NK-92 (cell line): ENCODE measurements around the gene PLIN4.
"Not testable (repeated sequence)": the region's sequence is repeated elsewhere in the genome, so short reads cannot be mapped to it uniquely, and the experiment has no call there.

Source experiments
- DNase-seq: peaks from one replicate; lab custom pipeline; 2025; ENCODE audit not compliant: unreplicated experiment; lab: John Stamatoyannopoulos, UW

Gene PLIN4

DNA sequence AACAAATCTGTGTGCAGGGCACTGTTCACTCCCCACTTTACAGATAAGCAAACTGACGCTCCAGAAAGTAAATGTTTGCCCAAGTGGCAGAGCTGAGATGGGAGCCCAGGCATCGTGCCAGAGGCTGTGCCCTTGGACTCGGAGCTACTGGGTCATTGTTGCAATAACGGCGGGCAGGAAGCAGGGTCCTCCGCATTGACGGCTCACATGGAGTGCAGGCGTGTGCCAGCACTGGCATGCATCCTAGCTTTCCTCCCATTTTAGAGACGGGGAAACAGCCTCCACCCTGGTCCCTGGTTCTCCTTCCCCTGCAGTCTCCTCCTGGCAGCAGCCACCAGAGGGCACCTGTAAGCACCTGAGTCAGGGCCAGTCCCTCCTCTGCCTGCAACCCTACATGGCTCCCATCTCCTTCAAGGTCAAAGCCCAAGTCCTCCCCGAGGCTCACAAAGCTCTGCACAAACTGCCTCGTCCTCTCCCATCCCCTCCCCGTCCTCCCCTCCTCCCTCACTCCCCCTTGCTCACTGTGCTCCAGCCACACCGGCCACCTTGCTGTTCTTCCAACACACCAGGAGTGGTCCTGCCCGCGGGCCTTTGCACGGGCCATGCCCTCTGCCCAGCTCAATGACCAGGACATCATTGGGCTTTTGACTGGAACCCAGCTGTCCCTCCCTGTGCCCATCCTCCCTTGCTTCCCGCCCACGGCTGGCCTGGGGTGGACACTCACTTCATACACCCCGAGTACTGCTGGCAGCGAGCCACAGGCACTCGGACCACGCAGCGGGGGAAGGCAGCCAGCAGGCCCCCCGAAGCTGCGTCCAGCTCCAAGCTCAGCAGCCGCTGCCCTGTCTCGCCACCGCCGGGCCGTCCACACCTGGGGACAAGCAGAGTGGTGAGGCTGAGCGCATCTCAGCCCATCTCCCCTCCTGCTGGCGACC lies 29.3 kb upstream of the PLIN4 start:
- DNase-seq, result no peak

DNA sequence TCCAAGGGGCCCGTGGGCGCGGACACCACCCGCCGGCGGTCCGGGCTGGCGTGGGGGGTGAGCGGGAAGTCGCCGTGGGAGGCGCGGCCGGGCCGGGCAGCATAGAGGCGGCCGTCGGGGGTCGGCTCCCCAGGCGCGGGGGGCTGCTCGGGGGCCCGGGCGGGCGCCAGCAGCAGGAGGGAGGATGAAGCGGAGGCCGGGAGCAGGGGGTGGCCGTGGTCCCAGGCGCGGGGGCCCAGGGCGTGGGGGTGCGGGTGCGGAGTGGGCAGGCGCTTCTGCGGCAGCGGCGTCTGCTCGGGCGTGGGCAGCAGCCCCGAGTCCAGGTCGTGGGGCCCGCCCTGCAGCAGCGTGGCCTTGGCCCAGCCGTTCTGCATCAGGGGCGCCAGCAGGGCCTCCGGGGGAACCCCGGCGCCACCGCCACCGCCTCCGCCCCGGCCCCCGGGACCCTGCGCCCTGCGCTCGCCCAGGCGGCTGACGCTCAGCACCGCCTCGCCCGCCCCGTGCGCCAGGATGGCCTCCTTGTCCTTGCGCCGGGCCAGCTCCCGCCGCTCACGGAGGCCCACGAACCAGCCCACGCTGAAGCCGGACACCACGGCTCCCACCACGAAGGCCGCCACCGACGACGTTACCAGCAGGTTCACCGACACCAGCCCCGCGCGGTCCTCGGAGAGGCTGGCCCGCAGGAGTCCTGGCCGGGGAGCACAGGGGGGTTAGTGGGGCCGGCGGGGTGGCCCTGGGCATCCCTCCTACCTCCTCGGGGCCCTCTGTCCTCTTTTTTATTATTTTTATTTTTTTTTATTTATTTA lies 25.8 kb upstream of the PLIN4 start:
- DNase-seq, result no peak

DNA sequence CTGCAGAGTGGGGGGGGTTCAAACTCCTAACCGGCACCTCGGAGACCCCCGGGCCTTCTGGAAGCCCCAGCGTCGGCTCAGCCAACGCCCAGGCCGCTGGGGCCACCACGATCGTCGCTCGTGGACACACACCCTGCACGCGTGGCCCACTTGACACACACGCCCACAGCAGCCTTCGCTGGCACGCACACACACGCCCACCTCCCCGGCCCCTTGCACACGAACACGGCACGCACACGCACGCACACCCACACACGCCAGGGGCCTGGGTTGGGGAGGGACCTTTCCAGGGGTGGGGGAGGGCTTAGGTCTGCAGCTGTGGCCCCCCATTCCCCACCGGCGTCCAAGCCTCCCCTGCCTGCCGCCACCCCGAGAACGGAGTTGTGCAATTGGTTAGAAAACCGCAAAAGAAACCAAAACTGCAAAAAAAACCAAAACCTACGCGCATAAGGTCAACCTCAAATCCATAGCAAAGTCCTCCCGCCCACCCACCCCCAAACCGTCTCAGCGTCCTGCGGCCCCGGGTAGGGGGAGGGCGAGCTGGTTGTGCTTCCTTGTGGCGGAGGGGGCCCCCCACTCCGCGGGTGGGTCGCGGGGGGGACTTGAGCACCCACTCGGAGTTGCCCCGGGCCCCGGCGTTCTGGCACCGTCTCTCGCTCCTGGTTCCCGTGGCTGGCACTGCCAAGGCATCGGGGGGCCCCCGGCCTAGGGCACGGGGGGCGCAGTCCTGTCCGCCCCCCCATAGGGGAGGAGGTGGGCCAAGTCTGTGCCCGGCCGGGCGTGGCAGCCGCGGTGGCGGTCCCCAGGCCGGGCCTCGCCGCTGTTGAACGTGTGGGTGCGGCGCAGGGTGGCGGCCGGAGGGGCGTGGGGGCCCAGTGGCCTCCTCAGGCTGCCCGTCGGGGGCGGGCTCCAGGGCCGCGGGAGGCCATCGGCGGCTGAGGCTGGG lies 24.9 kb upstream of the PLIN4 start:
- DNase-seq, result no peak

DNA sequence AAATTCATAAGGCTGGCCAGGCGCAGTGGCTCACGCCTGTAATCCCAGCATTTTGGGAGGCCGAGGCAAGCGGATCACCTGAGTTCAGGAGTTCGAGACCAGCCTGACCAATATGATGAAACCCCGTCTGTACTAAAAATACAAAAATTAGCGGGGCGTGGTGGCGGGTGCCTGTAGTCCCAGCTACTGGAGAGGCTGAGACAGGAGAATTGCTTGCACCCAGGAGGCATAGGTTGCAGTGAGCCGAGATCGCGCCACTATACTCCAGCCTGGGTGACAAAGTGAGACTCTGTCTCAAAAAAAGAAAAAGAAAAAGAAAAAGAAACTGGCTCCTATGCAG lies 23.5 kb upstream of the PLIN4 start:
- DNase-seq, result not testable (repeated sequence)

DNA sequence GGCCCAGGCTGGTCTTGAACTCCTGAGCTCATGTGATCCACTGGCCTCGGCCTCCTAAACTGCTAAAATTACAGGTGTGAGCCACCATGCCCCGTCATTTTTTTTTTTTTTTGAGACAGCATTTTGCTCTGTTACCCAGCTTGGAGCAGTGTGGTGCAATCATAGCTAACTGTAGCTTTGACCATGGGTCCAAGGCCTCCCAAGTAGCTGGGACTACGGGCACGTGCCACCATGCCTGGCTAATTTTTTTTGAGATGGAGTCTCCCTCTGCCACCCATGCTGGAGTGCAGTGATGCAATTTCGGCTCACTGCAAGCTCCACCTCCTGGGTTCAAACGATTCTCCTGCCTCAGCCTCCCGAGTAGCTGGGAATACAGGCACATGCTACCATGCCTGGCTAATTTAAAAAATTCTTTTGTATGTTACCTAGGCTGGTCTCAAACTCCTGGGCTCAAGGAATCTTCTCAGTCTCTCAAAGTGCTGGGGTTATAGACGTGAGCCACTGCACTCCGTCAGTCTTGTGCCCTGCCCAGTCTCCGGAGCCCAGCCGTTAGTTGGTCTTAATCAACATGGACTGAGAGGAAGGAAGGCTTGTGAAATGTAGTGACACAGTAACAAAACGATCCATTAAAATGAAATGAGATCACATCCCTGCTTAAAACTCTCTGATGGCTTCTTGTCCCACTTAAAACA lies 23.0 kb upstream of the PLIN4 start:
- DNase-seq, result no peak

DNA sequence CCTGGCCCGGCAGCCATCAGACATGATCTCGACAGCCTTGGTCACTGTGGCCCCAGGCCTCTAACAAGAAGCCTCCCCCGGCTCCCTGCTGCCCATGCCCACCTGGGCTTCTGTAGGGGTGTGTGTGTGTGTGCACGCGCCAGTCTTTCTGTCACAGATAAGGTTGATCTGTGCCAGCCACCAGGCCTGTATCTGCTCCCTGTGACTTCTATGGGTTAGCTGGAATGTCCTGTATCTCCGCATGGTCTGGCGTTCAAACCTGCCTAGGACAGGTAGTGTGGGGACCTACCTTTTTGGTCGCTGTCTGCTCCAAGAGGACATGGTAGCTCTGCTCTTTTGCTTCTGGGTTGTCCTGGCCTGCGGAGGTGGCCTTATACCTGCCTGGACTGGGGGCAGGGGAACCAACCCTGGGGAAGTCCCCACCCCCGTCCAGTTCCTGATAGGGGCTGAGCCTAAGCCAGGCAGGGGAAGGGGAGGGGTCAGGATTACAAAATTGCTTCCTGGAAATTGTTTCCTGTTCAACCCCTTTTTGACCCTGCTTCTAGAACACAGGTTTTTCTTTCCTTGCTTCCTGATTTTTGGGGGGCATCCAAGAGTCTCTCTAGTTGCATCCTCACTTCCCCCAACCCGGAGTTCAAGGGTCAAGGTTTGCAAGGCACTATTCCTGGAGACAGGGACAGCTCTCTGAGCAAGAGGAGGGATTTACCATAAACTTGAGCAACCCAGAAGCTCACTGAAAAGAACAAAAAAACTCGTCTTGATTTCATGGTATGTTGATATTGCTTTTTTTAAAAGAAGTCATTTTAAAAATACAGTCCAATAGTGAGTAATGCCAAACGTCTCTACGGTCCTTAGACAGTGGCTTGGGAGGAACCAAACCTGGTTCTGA lies 21.7 kb upstream of the PLIN4 start, which contains the start of gene LRG1:
Gene LRG1, minus strand, starts transcription at position 344 of the 889 bp plus-strand sequence. Its CDS starts 23 bp downstream, at position 321.
- no peak for DNase-seq

DNA sequence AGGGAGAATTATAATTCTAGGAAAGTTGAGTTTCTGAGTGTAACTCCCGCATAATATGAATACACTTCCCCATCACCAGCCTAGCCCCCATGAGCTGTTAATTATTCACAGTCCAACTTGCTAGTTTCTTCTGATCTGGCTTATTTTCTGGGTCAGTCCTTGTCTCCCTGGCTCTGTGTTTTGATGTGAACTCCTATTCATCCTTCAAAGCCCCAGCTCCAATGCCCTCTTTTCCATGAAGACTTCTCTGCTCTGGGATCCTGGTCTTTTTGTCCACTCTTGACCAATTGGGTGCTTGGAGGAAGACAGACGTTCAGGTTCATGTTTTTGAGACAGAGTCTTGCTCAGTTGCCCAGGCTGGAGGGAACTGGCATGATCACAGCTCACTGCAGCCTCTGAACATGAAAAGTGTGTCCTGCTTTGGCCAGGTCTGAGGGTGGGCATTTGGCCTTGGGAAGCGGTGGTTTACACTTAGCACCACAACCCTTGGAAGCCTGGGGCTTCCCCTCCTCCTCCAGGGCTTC lies 20.9 kb upstream of the PLIN4 start:
- no peak for DNase-seq

DNA sequence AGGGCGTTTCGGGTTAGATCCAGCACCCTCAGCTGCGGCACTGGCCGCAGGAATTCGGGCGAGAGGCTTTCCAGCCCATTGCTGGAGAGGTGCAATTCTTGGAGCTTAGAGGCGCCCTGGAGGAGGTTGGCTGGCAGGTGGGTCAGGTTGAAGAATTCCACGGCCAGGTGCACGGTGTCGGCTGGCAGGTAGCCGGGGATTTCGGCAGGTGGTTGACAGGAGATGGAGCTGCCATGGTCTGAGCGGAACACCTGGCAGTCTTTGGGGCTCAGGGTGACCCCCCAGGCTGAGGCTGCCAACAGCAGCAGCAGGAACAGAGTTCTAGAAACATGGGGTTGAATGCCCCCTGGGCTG lies 20.3 kb upstream of the PLIN4 start:
- DNase-seq, result no peak

DNA sequence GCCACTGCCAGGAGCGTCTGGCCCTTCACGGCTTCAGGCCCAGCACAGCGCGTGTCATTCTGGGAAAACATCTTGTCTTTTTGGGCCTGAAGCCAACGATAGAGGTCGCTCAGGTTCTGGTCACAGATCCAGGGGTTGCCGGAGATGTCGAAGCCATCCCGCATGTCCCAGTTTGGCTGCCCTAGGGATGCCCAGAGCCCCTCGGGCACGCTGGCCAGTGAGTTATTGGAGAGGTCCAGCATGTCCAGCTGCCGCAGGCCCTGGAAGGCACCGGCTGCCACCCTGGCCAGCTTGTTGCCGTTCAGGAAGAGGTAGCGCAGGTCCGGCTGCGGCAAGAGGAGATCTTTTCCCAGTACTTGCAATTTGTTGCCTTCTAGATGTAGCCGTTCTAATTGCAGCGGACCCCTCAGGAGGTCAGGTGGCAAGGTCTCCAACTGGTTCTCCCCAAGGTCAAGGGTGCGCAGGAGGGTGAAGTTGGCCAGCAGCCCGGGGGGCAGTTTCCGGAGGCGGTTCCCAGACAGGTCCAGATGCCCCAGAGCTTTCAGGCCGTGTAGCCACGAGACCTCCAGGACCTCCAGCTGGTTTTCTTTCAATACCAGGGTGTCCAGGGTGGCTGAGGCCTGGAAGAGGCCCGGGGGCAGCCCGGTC lies 19.8 kb upstream of the PLIN4 start:
- DNase-seq, result no peak

DNA sequence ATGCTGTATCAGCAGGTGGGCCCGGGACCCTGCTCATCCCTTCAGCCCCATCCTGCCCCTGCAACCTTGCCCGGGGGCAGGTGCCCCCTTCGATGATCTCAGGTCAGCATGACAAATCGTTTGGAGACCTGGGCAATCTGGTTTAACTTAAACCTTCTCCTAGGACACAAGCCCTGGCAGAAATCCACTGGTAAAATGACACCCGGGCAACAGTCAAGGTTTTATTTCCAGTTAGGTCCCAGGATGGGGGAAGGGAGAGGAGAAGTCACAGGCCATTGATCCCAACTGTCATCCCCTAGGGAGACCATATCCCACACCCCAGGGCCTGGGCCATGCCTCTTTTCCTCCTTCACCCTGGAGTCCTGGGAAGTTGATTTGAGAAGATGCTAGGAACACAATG lies 18.5 kb upstream of the PLIN4 start:
- no peak for DNase-seq

DNA sequence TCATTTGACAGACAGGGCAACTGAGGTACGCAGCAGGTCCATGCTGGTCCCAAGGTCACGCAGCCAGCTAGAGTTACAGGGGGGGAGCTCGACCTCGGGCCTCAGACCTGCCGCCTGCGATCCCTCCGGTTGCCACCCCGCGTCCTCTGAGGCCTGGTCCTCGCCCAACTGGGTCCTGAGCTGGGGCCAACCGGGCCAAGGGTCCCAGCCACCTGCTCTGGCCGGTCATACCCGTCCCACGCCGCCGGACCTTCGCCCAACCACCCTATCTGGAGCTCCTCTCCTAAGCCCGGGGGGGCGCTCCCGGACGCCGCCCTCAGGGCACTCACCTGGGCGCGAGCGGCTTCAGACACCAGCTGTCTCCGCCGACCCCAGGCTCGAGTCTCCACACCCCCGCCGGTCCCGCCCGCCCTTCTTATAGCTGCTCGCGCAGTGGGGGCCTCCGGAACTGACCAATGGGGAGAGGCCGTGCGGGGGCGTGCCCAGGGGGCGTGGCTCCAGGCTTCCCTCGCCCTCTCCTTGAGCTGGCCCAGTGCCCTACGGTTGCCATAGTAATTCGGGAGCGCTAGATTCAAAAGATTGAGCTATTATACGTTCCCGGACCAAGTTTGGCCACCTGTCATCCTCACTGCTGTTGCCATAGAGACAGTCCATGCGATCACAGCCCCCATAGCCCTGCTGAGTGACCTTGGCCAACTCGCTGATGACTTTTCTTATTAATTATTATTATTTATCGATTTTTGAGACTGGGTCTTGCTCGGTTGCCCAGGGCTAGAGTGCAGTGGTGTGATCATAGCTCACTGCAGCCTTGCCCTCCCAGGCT lies 16.8 kb upstream of the PLIN4 start, which contains the start of gene PLIN5:
Gene PLIN5, minus strand, starts transcription at position 389 of the 823 bp plus-strand sequence. CDS start 1,150 bp downstream, outside the sequence.
- DNase-seq, result no peak

DNA sequence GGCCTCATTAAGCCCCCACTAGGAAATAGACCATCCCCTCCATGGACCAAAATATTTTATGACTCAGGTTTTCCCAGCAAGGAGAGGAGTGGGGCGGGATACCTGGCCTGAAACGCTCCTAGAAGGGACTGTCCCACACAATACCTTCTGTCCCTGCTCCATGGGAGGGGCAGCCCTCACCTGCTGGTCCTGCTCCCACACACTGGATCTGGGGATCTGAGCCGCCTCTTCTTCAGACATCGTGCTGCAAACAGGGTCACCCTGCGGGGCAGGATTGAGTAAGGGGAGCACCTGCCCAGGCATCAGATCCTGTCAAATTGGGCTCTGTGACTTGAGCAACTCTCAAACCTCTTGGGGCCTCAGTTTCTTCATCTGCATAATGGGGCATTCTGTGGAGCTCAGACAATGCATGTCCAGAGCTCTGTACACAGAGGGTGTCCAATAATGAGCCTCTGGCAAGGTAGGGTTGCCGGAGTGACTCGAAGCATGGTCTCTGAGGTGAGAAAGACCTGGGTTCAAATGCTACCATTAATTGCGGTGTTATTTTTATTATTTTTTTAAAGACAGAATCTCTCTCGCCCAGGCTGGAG lies 15.6 kb upstream of the PLIN4 start:
- no peak for DNase-seq

DNA sequence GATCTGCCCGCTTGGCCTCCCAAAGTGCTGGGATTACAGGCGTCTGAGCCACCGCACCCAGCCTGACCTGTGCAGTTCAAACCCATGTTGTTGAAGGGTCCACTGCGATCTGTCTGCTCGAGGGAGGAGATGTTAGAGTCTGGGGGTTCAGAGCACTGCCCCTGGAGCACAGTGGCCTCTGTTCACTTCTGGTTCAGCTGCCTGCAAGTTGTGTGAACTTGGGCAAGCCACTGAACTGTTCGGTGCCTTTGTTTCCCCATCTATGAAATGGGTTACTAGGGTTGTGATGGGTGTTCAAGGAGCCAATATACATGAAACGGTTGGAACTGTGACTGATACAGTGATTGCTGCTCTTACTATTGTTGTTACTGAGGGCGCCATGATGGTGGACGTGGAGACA lies 15.0 kb upstream of the PLIN4 start:
- DNase-seq, result no peak

DNA sequence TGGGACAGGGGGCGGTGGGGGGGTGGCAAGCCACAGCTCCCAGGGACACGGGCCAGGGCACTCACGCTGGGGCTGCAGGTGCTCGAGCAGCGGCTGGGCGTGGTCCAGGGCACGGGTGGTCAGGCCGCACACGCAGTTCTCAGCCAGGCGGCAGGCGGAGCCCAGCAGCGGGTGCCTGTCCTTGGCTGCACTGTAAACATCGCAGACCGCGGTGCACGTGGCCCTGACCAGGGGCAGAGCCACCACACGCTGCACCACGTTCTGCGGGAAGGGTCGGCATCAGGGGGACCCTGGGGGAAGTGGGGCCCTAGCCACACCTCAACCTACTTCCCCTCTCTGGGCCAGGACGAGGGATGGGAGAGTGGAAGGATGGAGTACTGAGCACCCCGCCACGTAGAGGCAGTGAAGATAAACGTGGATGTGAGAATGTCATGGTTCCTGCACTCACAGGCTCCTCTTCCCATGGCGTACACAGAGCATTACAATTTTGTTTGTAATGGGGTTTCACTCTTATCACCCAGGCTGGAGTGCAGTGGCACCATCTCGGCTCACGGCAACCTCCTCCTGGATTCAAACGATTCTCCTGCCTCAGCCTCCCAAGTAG lies 13.4 kb upstream of the PLIN4 start:
- DNase-seq, result no peak

DNA sequence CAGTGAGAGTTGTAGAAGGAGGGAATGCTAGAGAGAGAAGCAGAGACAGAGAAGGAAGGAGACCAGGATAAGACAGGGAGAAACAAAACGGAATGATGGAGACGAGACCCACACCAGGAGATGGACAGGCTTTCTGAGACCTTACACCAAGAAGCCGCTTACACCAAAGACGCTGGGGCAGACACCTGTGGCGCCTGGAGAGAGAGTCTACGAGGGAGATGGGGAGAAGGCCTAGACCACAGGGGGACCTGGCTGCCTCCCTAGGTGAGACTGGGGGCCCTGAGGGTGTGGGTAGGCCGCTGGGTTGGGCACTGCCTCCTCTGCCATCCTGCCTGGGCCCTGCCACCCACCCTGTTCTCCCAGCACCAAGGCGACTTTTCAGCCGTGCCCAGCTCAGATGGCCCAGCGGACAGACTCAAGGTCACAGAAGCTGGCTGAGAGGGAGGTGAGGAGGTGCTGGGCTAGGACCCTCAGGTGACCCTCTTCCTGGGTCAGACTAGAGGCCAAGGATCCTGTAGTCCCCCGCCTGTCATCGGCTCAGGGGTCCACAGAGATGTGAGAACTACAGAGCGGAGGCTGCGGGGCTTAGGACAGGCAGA lies 11.7 kb upstream of the PLIN4 start:
- DNase-seq, result no peak

DNA sequence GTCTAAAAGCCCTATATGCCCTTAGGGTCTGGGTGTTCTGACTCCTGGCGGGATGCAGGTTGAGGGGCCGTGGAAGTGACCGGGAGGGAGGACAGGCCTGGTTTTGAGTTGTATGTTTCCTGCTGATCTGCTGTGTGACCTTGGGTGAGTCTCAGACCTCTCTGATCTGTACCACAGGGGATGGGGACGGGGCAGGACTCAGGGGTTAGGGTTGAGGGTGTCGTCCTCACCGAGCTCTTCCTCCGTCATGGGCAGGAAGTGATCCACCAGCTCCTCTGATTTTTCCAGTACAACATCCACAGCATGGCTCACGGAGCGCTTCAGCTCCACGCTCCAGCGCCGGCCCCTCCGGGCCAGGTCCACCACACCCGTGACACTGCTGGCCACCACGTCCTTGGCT lies 10.6 kb upstream of the PLIN4 start:
- DNase-seq, result no peak

DNA sequence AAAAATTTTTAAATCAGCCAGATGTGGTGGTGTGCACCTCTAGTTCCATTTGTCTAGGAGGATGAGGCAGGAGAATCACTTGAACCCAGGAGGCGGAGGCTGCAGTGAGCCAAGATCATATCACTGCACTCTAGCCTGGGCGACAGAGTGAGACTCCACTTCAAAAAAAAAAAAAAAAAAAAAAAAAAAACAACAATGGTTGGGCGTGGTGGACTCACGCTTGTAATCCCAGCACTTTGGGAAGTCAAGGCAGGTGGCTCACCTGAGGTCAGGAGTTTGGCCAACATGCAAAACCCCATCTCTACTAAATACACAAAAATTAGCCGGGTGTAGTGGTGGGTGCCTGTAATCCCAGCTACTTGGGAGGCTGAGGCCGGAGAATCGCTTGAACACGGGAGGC lies 9.1 kb upstream of the PLIN4 start:
- DNase-seq, result not testable (repeated sequence)
